Myocyte (in vitro differentiated cells): ENCODE data around the gene C9orf152. TPM values are rescaled to one million over a fixed set of nuclear protein-coding genes. Genes with fewer than 3 reads are reported as not detected.
"Not testable (repeated sequence)": the region's sequence is repeated elsewhere in the genome, so short reads cannot be mapped to it uniquely, and the experiment has no call there.

ENCODE experiments used
- DNase-seq: peaks from one replicate; pipeline ENCODE4 v3.0.0-alpha.2; 2012; ENCODE audit warnings: low read depth
- total RNA-seq: library from RNA; depleted of rRNA; stranded (reverse); fragments of >200 nt; gene quantifications from 2 replicates; pipeline ENCODE4 v1.2.3, GENCODE V29; 2014

The C9orf152 gene
- total RNA-seq, 1 donor from 2014 or later: not detected

- no peak for DNase-seq
Measured at GRCh38 chr9:110214586-110215355, 6.8 kb upstream of the C9orf152 start.

- DNase-seq: no peak
Measured at GRCh38 chr9:110214090-110214489, 6.1 kb upstream of the C9orf152 start.

DNA sequence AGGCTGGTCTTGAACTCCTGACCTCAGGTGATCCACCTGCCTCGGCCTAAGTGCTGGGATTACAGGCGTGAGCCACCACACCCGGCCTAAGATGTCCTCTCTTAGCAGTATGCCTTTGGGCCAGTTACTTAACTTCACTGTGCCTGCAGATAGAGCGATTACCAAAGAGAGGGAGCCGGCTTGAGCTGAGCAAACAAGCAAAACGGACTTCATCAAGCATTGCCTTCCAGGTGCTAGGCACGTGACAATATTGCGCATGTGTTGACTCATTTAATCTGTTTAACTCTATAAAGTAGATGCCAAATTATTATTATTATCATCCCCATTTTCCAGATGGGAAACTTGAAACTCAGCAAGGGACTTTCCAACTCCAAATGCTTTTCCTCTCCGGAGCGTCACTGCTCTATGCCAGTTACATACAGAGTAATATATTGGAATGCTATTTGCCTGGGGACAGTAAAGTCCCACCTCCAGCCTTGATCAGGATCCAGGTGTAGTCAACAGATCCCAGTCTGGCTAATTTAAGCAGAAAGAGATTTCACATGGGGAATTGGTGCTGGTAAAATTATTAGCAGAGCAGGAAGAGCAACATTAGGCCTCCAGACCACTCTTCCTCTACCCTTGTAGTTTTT is 5.6 kb upstream of the C9orf152 start:
- no peak for DNase-seq

DNA sequence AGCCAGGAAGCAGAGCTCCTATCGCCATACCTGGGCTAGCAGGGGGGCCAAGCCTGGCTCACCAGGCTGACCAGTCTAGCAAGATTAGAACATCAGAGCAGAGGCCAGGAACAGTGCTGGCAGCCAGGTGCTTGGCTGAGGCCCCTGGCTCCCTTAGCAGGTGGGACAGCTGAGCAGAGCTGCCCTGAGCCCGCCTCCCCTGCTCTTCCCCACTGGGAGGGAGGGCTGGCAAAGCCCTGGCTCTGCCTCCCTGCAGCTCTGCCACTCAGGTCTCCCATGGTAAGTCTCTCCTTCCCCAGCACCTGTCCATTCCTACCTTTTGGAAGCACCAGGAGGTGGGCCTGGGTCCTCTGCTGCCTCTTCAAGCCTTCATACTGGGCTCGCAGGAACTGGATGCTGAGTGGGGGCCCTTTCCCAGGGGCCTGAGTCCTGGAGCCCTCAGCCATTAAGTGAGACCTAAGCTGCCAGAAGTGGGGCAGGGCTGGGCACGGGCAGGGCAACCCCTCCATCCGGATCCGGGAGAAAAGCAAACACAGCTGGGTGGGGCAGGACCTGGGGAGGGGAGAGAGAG is 803 bp downstream of the C9orf152 start:
- no peak for DNase-seq

- no peak for DNase-seq
Measured at GRCh38 chr9:110206389-110206788, 1.6 kb downstream of the C9orf152 start.

- DNase-seq: not testable (repeated sequence)
Measured at GRCh38 chr9:110205612-110206011, 2.3 kb downstream of the C9orf152 start.

GRCh38 chr9:110202232-110202631 is 5.7 kb downstream of the C9orf152 start:
- DNase-seq: no peak

DNA sequence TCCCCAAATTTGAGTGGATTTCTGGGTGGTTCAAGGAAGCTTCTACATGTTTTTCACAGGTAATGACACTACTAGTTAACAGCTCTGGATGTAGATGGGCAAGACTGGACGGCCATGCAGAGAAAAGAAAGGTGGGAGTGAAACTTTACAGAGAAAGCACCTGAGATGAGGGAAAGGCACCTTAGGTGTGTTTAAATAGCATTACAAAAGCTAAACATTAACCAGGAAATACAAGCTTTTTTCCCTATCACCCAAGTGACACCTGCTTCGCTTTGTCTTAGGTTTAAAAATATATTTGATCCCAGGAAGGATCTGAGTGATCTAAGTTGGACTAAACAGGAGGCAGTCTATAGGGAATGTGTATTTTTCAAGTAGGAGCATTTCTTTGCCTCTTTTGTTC is 8.3 kb downstream of the C9orf152 start:
- DNase-seq: no peak

- DNase-seq: no peak
Measured at GRCh38 chr9:110198357-110198756, 9.6 kb downstream of the C9orf152 start.

DNA sequence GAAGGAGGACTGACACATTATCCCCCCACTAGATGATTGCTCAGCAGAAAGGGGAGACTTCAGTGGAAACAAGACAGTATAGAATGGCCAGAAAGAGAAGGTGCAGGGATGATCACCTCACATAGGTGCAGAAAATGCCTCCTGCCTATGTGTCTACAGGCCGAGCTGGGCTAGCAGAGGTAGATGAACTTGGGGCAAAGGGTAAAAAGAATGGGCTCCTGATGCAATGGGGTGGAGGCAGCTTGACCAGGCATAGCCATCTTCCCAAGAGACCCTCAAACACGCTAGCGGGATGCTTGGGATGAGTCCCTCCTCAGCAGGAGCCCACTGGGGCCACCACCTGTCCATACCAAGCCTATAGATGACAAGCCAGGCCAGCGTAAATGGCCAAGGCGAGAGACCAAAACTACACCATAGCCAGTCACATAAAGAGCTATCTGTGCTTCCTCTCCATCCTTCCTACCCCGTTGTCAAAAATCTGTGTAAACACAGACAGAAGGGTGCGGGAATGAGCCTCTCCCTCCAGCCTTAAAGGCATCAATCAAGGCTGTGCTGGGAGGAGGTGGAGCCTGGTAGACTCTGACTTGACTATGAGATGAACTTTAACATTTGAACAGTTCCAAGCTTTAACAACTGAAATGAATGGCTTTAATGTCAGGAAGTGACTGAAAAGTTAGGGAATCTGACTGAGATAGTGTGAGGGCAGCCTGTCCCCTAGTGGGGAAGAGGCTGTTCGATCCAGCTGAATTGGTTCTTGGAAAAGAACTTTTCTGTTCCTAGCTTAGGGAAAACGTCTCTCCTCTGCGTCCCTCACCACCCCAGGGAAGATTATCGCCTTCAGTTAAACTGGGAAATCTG is 10.4 kb downstream of the C9orf152 start:
- no peak for DNase-seq

- DNase-seq: not testable (repeated sequence)
Measured at GRCh38 chr9:110196084-110196499, 11.9 kb downstream of the C9orf152 start.

GRCh38 chr9:110192531-110193261 is 15.3 kb downstream of the C9orf152 start:
- DNase-seq: peak; percentile 62

DNA sequence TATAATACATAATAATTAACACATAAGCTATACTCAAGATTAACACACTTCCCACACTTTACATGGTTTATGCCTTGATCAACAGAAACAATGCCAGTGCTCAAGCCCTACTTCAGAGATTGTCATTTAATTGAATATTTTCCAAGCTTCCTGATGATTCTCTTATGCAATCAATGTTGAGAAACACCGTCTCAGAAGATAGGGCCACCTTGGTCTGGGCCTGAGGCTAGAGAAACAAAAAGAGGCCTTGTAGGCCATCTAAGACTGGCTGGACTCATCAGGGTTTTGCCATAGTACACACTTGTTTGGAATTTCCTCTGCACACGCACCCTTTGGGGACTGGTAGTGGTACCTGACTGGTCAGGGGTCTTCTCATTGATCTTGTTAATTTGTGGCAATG is 16.3 kb downstream of the C9orf152 start:
- no peak for DNase-seq

- no peak for DNase-seq
Measured at GRCh38 chr9:110189559-110190320, 18.2 kb downstream of the C9orf152 start.

DNA sequence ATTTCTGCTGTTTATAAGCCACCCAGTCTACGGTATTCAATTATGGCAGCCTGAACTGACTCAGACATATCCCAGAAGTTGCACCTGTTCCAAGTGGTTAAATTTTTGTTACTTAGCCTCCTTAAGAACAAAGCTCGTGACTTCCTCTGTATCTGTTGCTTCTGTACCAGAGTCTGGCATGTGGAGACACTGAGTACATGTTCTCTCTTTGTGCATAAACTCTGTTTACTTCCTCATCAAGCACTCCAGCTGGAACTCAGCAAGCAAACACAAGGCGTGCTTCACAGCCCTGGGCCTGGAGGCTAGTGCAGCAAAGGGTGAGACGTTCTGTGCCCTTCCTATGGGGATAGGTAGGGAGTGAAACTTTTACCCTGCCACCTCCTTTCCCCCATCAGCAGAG is 19.0 kb downstream of the C9orf152 start:
- DNase-seq: peak; percentile 69

- DNase-seq: no peak
Measured at GRCh38 chr9:110188101-110188500, 19.9 kb downstream of the C9orf152 start.

DNA sequence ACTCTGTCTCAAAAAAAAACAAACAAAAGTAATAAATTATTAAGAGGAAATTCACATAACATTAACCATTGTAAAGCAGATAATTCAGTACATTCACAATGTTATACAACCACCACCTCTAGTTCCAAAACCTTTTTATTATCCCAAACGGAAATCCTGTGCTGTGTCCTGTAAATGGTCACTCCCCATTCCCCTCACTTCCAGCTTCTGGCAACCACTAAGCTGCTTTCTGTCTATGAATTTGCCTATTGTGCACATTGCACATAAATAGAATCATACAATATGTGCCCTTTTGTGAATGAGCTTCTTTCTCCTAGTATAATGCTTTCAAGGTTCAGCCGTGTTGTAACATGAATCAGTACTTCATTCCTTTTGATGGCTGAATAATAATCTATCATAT is 20.8 kb downstream of the C9orf152 start:
- DNase-seq: no peak

DNA sequence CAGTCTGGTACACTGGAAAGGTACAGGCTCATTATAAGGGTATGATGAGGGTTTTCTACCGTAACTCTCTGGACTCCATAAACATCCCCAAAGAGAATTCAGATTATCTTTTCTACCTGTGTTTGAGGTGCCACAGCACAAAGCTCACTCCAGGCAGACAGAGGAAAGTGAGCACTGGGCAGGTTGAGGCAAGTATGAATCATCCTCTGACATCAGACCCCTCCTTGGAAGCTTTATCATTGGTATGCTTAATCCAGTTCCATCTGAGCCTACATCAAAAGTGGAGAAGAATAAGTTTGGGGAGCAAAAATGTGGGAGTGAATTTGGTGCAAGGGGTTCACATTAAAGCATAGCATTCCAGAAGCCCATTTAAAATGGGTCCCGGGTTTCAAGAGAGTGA is 21.7 kb downstream of the C9orf152 start:
- DNase-seq: no peak

- DNase-seq: no peak
Measured at GRCh38 chr9:110185806-110186205, 22.2 kb downstream of the C9orf152 start.
